ENCODE results near the gene WNK4.

WNK4 gene

DNA sequence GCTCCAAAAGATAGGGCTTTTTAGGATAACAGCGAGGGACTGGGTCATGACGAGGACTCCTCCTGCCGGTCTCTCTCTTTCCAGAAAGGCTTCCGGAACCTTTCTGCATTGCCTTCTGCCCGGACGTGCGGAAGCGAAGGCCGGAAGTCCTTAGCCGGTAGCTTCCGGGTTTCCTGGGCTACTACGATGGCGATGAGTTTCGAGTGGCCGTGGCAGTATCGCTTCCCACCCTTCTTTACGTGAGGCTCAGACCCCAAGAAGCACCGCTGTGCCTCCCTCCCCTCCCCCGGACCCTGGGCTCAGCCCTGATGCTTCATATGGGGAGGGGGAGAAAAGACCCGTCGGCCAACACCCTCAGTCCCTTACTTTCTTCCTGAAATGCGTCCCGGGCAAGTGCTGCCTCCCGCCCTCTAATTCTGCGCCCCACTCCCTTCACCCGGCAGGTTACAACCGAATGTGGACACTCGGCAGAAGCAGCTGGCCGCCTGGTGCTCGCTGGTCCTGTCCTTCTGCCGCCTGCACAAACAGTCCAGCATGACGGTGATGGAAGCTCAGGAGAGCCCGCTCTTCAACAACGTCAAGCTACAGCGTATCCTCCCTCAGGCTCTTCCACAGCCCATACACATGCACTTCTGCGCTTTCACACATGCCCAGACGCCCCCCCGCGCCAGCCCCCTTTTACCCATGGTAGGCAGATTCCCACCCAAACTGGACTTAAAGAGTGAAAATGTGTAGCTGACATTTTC is 6.9 kb upstream of the WNK4 start, which contains the start of gene VPS25:
TSS of gene VPS25 (plus strand) at position 160 of the 746 bp plus-strand sequence. CDS start at position 187, 27 bp downstream.
- peak; percentile 68 for DNase-seq

DNA sequence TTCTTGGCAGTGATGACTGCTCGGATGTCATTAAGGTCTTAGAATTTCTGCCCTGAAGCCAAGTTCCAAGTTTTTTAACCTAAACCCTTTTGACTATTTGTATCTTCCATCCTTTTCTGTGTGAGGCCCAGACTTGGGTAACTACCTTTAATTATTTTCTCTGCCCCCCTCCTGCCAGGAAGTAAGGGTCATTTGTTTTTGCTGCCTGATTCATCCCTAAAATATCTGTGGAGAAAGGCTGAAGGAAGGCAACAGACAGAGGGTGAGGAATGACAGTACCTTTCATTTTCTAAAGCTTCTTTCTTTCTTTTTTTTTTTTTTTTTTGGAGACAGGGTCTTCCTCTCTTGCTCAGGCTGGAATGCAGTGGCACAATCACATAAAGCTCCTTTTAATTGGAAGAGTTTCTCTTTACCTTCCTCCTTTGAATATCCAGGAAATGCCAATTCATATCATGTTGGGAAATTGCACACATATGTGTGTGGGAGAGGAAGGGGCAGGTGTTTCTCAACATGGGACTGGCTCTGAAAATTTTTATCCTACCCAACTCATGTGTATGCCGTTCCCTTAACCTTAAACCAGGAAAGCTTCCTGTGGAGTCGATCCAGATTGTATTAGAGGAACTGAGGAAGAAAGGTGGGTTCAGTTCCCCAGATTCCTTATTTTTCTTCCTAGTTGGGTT is 6.2 kb upstream of the WNK4 start:
- no peak for DNase-seq

DNA sequence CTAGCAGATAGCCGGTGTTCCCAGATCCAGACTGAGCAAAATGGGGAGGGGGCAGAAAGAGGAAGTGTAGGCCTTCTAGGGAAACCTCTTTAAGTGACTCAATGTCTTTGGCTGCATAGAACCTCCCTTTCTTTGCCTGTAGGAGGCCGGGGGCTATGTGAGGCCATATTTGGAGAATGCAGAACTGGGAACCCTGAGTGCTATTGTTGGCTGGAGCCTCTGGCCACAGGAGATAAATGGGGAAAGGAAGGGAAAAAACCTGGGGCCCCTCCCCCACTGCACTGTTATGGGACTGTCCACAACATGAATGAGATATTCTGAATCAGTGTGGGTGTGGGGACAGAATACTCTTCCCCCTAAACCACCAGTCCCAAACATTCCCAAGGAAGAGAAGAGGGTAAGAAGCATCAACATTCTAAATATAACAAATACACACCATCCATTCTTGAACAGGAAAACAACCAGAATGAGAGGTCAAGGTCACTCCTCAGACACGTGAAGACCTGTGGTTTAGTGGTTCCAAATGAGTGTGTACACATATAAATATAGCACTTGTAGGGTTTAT is 4.8 kb upstream of the WNK4 start:
- no peak for DNase-seq

DNA sequence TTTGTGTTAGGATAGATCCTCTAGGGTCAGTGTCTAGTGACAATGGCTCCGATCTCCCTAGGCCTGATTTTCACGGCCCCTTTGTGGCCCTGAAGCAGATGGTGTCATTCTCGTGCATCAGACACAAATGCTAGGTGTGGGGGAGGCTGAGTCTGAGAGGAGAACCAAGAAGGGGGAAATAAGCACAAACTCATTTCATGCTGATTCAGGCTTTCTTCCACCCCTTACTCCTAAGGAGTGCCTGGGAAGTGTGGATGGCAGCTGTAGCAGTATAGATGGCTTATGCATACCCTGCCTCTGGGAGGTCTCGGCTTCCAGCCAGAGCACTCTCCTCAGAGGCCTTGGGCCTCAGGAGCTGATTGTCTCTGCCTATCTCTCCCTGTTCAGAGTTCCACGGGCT is 1.8 kb upstream of the WNK4 start:
- DNase-seq, result no peak

DNA sequence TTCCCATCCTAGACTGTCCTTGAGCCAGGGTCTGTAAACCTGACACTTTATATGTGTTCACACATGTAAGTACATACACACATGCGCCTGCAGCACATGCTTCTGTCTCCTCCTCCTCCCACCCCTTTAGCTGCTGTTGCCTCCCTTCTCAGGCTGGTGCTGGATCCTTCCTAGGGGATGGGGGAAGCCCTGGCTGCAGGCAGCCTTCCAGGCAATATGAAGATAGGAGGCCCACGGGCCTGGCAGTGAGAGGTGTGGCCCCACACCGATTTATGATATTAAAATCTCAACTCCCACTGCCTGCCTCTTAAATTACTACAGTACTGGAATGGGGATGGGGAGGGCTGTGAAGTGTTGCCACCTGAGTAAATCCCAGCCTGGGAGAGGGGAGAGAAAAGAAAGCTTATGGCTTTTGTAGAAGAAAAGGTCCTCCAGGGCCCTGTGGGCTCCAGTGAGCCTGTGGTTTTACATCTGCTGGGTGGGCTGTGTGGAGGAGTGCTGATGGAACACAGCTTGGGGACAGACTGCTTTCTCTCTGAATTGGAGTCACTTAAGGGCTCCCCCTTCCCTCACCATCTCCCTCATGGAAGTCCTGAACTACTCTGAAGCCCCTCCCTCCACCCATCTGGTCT is 990 bp upstream of the WNK4 start:
- no peak for DNase-seq

DNA sequence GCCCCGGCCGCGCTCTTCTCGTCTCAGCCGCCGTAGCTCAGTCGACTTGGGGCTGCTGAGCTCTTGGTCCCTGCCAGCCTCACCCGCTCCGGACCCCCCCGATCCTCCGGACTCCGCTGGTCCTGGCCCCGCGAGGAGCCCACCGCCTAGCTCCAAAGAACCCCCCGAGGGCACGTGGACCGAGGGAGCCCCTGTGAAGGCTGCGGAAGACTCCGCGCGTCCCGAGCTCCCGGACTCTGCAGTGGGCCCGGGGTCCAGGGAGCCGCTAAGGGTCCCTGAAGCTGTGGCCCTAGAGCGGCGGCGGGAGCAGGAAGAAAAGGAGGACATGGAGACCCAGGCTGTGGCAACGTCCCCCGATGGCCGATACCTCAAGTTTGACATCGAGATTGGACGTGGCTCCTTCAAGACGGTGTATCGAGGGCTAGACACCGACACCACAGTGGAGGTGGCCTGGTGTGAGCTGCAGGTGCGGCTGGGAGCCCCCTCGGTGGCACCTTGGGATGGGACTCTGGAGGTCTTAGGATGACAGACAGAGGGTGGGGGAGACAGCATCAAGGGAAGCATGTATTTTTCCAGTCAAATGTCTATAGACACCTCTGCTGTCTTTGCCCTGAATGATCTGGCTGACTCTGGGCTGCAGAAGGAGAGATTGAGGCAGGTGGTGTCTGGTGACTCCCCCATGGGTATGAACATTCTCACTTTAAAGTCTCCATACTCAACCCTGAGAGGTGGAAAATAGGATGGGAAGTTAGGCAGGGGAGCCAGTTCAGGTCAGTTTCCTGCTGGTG is 635 bp downstream of the WNK4 start:
- no peak for DNase-seq

DNA sequence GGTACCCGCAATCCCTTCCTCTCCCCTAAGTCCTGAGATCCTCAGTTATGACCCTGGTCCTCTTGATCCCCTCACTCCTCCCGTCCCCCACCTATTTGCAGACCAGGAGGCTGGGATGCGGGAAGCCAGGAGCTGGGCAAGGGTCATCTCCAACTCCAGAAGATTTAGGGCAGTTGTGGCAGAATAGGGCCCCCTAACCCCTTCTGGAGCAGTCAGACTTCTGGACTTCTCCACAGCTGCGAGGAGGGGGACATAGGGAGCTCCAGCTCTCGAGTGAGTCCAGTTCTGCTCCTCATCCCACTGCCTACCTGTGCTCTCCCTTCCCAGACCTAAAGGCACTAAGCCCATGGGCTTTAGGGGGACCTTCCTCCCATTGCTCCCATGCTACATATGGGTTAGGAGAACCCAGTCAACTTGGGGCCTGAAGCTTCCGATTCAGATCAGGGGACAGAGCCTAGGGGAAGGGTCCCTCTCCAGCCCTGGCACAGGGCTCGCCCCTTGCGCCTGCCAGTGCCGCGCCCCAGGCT is 1.3 kb downstream of the WNK4 start:
- DNase-seq, result no peak

DNA sequence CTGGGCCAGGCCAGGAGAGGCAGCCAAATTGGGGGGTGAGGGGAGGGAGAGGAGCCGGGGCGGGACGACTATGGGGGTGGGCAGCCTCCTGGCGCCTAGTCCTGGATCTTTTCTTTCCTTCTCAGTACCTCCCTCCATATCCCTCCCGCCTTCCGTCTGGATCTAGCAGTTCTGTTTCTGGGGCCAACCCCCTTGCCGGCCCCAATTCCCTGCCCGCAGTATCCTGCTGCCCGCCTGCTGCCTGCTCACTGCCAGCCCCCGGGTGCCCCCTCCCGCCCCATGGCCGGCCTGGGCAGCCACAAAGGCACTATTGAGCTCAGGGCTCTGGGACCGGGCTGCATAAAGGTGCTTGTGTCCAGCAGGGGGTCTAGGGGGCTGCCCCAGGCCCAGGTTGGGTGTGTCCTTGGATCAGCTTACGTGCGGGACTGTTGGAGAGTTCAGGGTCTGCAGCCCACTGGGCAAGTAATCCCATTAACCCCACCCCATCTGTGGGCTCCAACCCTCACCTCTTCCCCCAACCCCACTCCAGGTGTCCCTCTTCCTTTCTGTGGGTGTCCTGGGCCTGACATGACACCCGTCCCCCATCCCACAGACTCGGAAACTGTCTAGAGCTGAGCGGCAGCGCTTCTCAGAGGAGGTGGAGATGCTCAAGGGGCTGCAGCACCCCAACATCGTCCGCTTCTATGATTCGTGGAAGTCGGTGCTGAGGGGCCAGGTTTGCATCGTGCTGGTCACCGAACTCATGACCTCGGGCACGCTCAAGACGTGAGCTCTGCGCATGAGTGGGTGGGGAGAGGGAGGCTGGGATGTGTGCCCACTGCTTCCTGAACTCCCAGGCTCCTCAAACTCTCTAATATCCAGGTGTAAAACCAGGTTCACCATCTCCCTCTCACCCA is 2.0 kb downstream of the WNK4 start:
- no peak for DNase-seq

DNA sequence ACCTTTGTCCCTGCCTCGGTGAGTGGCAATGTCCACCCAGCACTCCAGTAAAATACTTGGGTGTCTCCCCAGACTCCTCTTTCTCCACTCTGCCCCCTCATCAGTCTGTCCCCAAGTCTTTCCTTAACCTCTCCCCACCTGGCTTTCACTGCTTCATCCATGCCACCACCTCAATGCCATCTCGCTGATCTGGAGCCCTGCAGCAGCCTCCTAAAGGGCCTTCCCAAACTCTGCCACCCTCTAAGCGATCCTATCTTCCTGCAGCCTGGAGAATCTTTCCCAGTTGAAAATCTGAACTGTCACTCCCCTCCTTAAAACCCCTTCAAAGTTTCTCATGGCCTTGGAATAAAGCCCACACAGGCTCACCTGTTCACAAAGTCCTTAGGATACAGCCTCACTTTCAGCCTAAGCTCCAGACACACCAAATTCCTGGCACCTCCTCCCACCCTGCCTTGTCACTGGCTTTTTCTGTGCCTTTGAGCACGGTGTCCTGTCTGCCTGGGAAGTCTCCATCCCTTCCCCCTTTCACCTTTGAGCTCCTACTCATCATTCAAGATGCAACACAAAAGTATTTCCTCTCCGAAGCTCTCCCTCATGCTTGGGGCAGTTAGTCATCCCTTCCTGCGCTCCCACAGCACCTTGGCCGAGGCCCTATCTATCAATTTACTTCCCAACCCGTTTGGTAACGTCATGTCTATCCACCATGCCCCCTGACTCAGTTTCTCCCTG is 2.8 kb downstream of the WNK4 start:
- no peak for DNase-seq

DNA sequence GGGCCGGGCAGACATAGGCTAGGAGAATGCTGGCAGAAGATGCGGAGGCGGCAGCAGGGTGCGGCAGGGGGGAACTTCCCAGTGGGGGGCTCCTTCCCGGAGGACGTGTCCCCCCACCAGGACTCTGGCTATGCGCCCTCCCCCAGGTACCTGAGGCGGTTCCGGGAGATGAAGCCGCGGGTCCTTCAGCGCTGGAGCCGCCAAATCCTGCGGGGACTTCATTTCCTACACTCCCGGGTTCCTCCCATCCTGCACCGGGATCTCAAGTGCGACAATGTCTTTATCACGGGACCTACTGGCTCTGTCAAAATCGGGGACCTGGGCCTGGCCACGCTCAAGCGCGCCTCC is 3.4 kb downstream of the WNK4 start:
- DNase-seq, result no peak

DNA sequence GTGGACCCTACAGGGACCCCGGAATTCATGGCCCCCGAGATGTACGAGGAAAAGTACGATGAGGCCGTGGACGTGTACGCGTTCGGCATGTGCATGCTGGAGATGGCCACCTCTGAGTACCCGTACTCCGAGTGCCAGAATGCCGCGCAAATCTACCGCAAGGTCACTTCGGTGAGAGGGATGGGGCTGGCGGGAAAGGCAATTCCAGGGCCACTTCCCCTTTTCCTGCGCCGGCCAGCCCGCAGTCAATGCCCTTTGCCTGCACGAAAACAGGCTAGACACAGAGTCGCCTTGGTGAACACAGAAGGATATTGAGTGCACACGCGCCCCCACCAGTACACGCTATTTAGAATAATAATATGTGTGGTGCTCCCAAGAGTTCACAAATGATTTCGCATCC is 4.0 kb downstream of the WNK4 start:
- no peak for DNase-seq

DNA sequence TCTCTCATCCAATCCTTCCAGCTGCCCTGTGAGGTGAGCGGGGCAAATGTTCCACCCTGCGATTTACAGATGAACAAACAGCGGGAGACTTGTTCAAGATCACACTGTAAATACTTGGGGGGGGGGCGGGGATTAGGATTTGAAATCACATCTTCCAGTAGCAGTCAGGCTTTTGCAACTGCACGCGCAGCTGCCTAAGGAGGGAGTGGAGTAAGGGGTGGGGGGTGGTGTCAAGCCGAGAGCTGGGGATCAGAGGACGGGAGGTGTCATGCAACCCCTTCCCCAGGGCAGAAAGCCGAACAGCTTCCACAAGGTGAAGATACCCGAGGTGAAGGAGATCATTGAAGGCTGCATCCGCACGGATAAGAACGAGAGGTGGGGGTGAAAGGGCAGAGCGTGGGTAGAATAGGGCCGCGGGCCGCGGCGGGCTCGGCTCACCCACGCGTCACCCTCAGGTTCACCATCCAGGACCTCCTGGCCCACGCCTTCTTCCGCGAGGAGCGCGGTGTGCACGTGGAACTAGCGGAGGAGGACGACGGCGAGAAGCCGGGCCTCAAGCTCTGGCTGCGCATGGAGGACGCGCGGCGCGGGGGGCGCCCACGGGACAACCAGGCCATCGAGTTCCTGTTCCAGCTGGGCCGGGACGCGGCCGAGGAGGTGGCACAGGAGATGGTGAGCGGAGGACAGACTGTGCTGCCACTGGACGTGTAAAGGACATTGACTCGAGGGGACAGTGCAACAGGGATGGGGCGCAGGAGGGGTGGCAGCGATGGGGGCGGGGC is 4.6 kb downstream of the WNK4 start:
- no peak for DNase-seq

DNA sequence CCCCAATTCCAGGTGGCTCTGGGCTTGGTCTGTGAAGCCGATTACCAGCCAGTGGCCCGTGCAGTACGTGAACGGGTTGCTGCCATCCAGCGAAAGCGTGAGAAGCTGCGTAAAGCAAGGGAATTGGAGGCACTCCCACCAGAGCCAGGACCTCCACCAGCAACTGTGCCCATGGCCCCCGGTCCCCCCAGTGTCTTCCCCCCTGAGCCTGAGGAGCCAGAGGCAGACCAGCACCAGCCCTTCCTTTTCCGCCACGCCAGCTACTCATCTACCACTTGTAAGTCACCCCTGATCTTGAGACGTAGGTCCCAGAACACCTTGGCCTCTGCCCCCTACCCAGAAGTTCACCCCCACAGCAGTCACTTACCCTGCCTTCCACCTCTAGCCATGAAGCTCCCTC is 6.9 kb downstream of the WNK4 start:
- no peak for DNase-seq

DNA sequence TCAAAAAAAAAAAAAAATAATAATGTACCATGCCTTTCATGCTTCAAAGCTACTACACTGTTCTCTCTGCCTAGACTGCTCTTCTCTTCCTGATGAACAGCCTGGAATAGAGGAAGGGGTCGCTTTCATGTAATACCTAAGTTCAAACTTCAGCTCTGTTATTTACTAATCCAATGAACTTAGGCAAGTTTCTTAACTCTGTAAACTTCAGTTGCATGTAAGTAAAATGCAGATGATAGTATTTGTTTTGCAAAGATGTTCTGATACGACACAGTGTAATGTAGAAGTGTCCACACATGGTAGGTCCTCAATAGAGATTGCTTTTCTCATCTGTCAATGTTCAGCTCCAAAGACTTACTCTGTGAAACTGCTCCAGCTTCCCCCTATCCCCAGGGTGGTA is 11.5 kb downstream of the WNK4 start:
- DNase-seq, result no peak

DNA sequence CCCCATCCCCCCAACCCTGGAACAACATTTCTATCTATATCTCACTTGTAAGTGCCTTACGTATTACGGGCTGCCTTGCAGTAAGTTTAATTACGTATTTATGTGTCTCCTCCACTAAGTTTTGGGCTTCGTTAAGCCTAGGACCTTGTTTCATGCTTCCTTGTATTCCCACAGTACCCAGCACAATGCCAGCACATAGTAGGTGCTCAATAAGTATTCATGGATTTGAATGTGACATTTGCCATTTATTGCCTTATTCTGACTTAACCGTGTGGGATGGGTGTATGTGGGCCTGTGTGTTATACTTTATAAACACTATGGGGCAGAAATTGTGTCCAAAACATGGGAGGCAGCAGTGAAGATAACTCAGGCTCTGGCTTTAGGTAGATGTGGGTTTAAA is 12.1 kb downstream of the WNK4 start:
- no peak for DNase-seq

DNA sequence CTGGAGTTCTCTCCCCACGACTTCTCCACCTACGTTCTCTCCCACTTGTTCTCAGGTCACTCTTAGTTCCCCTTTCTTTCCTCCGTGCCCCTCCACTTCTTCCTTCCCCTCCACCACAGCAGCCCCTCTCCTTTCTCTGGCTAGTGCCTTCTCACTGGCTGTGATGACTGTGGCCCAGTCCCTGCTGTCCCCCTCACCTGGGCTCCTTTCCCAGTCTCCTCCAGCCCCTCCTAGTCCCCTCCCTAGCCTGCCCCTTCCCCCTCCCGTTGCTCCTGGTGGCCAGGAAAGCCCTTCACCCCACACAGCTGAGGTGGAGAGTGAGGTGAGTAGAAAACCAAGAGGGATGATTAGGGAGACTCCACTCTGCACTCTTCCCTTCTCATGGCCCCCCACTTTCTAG is 14.7 kb downstream of the WNK4 start:
- DNase-seq, result no peak

DNA sequence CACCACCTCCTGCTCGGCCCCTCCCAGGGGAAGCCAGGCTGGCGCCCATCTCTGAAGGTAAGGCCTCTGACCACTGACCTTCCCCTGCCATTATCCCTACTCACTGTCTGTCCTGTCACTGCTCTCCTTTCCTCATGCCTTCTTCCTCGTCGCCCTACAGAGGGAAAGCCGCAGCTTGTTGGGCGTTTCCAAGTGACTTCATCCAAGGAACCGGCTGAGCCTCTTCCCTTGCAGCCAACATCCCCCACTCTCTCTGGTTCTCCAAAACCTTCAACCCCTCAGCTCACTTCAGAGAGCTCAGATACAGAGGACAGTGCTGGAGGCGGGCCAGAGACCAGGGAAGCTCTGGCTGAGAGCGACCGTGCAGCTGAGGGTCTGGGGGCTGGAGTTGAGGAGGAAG is 15.1 kb downstream of the WNK4 start:
- DNase-seq, result no peak

DNA sequence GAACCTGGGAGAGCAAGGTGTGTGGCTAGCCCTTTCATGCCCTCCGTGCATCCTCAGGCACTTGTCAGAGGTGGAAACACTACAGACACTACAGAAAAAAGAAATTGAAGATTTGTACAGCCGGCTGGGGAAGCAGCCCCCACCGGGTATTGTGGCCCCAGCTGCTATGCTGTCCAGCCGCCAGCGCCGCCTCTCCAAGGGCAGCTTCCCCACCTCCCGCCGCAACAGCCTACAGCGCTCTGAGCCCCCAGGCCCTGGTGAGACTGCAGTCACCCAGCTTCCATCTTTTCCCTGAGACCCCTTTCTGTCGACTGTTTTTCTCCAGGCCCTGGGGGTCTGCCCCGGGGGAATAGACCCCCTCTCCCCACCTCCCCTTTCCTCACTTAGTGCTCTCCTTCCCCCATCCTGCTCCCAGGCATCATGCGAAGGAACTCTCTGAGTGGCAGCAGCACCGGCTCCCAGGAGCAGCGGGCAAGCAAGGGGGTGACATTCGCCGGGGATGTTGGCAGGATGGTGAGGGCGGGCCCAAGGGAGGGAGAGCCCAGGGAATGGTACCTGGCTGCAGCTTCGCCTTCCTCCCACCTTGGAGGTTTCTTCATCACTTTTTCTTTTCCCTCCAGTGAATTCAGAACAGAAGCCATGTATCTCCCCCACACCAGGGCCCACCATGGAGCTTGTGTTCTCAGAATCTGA is 15.8 kb downstream of the WNK4 start:
- DNase-seq, result no peak

Data from NCI-H2029 (cell line).